ENCODE results near the gene SLC13A4. TPM values are rescaled to one million over a fixed set of nuclear protein-coding genes. Genes with fewer than 3 reads are reported as not detected.

Gene SLC13A4, protein sequence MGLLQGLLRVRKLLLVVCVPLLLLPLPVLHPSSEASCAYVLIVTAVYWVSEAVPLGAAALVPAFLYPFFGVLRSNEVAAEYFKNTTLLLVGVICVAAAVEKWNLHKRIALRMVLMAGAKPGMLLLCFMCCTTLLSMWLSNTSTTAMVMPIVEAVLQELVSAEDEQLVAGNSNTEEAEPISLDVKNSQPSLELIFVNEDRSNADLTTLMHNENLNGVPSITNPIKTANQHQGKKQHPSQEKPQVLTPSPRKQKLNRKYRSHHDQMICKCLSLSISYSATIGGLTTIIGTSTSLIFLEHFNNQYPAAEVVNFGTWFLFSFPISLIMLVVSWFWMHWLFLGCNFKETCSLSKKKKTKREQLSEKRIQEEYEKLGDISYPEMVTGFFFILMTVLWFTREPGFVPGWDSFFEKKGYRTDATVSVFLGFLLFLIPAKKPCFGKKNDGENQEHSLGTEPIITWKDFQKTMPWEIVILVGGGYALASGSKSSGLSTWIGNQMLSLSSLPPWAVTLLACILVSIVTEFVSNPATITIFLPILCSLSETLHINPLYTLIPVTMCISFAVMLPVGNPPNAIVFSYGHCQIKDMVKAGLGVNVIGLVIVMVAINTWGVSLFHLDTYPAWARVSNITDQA
- 0.17 and 0.59 TPM in 2 replicates for total RNA-seq

DNA sequence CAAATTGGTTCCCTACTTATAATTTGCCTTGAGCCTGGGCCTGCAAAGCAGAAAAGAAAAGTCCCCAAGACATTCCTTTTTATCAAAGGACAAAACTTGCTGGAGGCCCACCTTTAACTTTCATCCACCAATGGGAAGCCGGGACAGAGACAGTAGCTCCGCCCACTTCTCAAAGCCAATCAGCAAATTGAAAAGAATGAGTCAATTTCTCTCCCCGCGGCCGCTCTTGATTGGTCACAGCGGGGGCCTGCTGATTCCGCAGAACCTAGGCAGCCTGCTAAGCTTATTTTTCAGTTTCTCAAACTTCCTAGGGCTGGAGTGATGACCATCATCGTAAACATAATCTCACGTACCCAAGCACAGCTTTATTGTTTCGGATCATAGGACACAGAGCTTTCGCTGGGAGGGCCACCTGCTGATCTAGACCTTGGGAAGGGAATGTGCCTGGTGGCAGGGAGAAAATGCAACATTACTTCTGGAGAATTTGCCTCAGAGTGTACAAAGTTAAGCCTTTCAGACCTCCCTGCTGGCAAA lies at the start of gene SLC13A4:
Gene SLC13A4, minus strand, starts transcription at position 51 of the 534 bp plus-strand sequence. CDS start 690 bp downstream, outside the sequence.

DNA sequence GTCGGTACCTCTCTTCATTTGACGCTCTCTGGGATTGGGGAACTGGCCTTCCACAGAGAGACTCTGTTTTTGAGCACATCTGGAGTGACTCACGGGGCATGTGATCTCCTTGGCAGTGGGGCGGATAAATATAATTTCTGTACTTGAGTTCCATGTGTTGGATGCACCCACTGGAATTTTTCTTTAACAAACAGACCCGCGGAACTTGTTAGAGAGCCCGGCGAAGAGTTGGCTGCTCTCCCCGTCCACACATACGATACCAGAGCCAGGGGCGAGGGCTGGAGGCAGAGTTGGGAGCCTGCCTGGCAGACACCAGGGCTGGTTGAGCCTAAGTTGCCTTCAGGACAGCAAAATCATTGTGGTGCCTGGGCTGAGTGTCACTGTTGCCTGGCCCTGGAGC lies 20.8 kb upstream of the SLC13A4 start, which contains the start of gene FAM180A:
Gene FAM180A, minus strand, starts transcription at position 44 of the 400 bp plus-strand sequence. CDS start 233 bp downstream, outside the sequence.

DNA sequence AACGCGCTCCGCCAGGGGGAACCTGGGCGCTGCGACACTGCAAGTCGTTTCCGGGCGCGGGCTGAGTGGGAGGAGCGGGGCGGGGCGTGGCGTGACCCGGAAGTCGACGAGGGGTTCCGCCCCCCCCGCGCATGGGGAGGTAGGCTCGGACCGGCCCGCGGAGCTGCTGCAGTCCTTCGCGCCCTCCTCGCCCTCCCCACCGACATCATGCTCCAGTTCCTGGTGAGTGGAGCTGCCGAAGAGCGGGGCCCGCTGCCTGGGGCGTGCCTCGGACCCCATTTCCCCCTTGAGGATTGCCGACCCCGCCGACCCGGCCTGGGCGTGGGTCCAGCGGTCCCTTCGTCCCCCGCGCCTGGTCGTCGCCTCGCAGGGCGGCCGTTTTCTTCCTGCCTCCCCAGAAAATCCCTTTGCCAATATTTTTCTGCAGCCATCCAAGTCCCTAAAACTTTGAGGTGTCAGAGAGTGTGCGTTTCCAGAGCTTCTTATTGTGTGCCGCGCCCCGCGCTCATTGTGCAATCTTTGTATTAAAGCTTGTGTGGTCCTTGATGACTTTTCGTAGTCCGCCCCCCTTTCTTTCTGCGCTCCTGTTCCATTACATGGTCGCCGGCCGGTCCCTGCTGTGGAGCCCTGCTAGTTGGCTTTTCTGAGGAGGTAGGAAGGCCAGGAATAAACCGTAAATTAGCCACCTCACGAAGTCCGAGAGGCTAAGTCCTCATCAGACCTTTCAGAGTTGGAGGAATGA lies 65.4 kb downstream of the SLC13A4 start, which contains the start of gene STMP1:
Gene STMP1, plus strand, starts transcription at position 142 of the 742 bp plus-strand sequence.

Other genes with a start within 250 kb of the SLC13A4 start
- gene CNOT4, start 218.1 kb downstream of the SLC13A4 start, total RNA-seq, result 5.5 and 6.1 TPM in 2 replicates
- 59.2 and 71.5 TPM in 2 replicates for gene NUP205, start 170.3 kb downstream of the SLC13A4 start, total RNA-seq
- 15.5 and 16.4 TPM in 2 replicates for gene STMP1, start 65.7 kb downstream of the SLC13A4 start, total RNA-seq
- gene FAM180A, start 20.6 kb upstream of the SLC13A4 start, total RNA-seq, result 8.2 and 11.1 TPM in 2 replicates
- gene MTPN, start 249.2 kb upstream of the SLC13A4 start, total RNA-seq, result 81.9 and 96.3 TPM in 2 replicates

All from bronchus fibroblast of lung (primary cell).